HG03520 (cell line): ENCODE measurements around the gene ACY1.

ENCODE experiments used
- ATAC-seq: cut with Tn5 transposase; IDR thresholded peaks from one replicate; pipeline ENCODE4 v1.9.1; 2021; ENCODE audit warnings: mild to moderate bottlenecking, moderate library complexity; ENCODE audit not compliant: unreplicated experiment

The ACY1 gene

GRCh38 chr3:52004163-52004787 is 20.9 kb downstream of the ACY1 start:
- ATAC-seq = no peak

DNA sequence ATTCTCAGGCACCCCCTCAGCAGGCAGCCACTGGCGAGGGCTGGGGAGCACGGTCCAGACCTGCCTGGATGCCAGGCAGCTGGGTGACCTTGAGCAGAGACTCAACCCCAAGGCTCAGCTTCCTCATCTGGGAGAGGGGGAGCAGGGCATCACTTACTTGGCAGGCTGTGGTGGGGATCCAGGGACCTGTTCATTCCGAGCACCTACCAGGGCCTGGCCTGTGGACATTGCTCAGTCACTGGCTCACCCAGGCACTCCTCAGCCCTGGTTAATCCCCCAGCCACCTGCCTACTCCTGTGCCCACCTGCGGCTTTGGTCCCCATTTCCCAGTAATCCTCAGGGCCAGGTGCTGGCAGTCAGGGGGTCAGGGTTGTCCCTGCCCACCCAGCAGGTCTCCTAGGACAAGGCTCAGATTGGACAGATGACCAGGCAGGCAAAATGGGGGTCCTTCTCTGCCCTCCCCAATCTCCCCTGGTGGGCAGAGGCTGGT is 21.6 kb downstream of the ACY1 start:
- ATAC-seq = no peak

DNA sequence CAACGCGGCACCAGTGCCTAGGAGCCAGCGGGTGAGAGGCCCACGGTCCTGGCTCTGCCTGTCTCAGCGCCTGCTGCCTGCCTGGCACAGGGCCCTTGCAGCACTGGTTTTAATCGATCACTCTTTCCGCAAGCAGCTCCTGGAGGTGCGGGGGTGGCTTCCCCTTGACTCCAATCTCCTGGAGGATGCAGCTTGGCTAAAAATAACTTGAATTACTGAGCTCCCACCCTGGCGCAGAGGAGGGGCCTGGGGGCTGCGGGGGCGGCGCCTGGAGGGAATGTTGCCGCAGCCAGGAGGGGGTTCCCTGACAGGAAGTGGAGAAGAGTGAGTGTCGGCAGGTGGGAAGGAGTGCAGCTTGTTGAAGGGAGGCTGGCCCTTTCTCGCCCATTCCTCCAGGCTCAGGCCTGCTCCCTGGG is 22.2 kb downstream of the ACY1 start:
- no peak for ATAC-seq

GRCh38 chr3:52006017-52006819 is 22.9 kb downstream of the ACY1 start:
- no peak for ATAC-seq

GRCh38 chr3:52006820-52007133 is 23.4 kb downstream of the ACY1 start:
- no peak for ATAC-seq

DNA sequence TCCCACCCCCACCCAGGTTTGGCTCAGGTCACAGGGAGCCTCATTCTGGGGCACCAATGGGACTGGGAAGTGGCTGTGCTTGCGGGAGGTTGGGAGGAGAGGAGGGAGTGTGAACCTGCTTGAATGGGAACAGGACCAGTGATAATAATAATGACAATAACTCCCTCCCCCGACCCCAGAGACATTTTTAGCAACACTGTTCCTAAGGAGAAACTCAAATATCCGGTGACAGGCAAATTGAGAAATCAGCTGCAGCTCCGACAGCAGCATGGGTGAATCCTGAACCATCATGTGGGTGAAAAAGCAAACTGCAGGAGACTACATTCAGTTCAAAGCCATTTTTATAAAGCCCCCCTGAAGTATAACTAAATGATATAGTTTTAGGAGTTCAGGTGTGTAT is 24.0 kb downstream of the ACY1 start:
- no peak for ATAC-seq

GRCh38 chr3:52010431-52010830 is 27.1 kb downstream of the ACY1 start:
- ATAC-seq = no peak

- no peak for ATAC-seq
Measured at GRCh38 chr3:52012699-52013098, 29.4 kb downstream of the ACY1 start.

- ATAC-seq = no peak
Measured at GRCh38 chr3:52013802-52014598, 30.7 kb downstream of the ACY1 start.

- ATAC-seq = no peak
Measured at GRCh38 chr3:52014613-52015012, 31.3 kb downstream of the ACY1 start.

DNA sequence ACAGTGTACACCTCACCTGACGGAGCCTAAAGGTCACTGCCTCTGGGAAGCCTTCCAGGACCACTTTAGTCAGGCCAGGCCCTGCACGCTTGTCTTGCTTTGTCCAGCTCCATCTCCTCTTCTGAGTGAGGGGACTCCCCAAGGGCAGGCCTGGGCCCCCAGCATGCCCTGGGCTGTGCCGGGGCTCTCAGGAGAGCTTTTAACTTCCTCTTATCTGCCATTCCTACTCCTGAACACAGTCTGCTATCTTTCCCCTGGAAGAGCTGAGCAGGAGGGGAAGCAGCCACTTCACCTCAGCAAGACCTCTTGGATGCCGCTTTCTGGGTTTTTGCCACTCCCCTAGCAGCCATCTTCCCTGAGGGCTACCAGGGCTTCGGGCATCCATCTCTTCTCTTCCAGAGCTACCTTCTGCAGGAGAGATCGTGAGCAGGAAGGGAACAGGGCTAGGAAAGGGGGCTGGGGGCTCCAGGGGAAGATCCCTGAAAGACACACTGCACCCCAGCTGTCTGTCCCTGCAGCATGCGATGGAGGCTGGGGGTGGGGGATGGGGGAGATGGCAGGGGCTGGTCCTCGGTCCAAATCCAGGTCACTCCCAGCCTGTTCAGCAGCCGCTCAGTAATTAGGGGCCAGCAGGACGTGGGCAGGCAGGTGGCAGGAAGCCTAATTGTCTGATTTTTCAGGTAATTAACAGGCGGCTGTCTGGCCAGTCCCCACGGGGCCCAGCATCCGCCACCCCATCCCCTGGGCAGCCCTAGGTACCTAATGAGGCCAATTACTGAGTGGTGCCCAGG is 32.3 kb downstream of the ACY1 start:
- ATAC-seq = no peak

DNA sequence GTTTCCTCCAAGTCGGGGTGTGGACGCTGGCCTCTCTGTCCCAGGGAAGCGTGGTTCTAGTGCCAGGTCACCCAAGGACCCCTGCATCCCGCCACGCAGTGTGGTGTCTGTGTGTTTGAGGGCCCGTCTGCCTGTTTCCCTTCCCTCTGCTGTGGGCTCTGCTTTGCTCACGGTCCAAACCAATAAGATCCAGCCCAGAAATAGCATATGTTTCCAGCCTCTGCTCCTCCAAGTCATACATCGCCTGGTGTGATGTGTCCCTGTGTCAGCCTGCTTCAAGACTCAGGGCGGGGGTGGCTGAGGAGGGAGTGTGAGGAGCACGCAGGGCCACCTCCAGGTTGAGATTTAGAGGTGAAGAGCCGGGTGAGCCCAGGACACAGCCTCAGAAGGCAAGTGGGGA is 34.3 kb downstream of the ACY1 start:
- no peak for ATAC-seq

- ATAC-seq = no peak
Measured at GRCh38 chr3:52018319-52019000, 35.1 kb downstream of the ACY1 start.

GRCh38 chr3:52019352-52020080 is 36.2 kb downstream of the ACY1 start:
- ATAC-seq = no peak

GRCh38 chr3:52020796-52021195 is 37.5 kb downstream of the ACY1 start:
- ATAC-seq = no peak

- ATAC-seq = no peak
Measured at GRCh38 chr3:52021489-52022268, 38.3 kb downstream of the ACY1 start.

DNA sequence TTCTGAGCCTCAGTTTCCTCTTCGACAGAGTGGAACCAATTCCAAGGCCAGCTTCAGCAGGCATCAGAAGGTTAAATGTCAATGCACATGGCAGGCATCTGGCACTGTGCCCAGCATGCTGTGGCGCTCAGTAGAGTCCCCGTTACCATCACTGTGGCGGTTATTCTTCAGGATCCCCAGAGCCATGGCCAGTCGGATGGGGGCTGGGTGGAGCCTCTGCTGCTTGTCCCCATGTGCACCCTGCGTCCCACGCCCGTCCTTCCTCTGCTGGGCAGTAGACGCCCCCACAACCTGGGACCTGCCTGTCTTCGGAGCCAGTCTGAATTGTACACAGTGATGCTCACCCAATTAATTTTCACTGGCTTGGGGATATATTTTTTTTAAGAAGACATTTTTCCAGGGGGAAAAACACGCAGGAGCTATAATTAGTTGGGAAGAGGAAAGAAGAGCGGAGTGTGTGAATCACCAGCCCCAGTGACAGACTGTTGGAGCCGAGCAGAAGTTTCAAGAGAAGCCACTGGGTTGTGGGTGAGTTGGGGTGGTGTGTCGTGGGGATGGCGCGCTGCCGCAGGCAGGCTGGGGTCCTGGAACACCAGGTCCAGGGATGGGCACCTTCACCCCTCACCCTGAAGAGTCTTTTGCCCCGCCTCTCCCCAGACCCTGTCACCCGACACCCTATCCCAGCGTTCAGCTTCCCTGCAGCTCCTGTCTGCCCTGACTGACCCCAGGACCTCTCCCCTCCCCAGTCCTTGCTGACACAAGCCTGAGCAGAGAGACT is 39.2 kb downstream of the ACY1 start:
- ATAC-seq = no peak

DNA sequence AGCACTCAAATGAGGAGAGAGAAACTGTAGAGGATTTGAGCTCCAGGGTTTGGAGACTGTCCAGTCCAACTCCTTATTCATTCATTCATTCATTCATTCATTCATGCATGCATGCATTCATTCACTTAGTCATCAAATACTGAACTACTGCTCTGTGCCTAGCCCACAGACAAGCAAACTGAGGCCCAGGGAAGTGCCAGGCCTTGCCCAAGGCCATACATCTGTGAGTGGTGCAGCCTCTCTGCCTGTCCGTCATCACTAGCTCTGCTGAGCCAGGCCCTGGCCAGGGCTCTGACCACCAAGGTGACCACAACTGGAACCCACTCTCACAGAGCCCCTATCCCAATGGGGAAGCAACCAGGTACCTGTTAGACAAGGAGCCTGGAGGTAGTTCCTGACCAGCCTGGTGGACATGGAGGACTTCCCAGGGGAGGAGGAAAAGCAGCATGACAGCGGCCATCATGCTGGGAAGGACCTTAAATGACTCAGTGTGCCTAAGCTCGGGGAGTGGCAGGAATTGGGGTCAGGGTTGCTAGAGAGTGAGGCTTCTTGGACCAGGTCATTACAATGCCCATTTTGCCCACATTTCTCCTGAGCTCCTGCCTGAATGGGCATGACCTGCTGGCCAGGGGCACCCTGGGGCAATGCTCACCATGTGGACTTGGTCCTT is 39.9 kb downstream of the ACY1 start:
- ATAC-seq = no peak
